Astrocyte (in vitro differentiated cells and primary cell): ENCODE measurements around the gene KDSR. TPM values are rescaled to one million over a fixed set of nuclear protein-coding genes. Genes with fewer than 3 reads are reported as not detected.

Source experiments
- DNase-seq: peaks from one replicate; pipeline ENCODE4 v3.0.0-alpha.2; 2010; ENCODE audit warnings: low read depth
- FAIRE-seq: peaks from 2 replicates; lab custom pipeline; 2011; peaks lifted over from hg19 to GRCh38; lab: Jason Lieb, UNC
- H2AFZ ChIP-seq: 2 replicates; pipeline ENCODE4 v1.6.0; 2012; ENCODE audit warnings: low read depth, low read length, inconsistent platforms
- H3K27ac ChIP-seq: 2 replicates; pipeline ENCODE4 v1.5.1; 2011; ENCODE audit warnings: low read depth, low read length, inconsistent platforms
- H3K27me3 ChIP-seq: 2 replicates; pipeline ENCODE4 v1.6.0; 2011; ENCODE audit warnings: low read length, inconsistent platforms; ENCODE audit not compliant: insufficient read depth
- H3K36me3 ChIP-seq: 2 replicates; pipeline ENCODE4 v1.5.1; 2011; ENCODE audit warnings: low read length, inconsistent platforms; ENCODE audit not compliant: insufficient read depth
- H3K4me1 ChIP-seq: 2 replicates; pipeline ENCODE4 v1.5.1; 2011; ENCODE audit warnings: low read length, inconsistent platforms; ENCODE audit not compliant: insufficient read depth
- H3K4me2 ChIP-seq: 2 replicates; pipeline ENCODE4 v1.6.0; 2012; ENCODE audit warnings: low read length, inconsistent platforms
- H3K4me3 ChIP-seq: 2 replicates; pipeline ENCODE4 v1.5.1; 2011; ENCODE audit warnings: low read depth, mild to moderate bottlenecking, low read length, inconsistent platforms; ENCODE audit not compliant: insufficient read depth
- H3K79me2 ChIP-seq: 2 replicates; pipeline ENCODE4 v1.6.0; 2012; ENCODE audit warnings: mild to moderate bottlenecking, low read length, inconsistent platforms; ENCODE audit not compliant: insufficient read depth
- H3K9ac ChIP-seq: 2 replicates; pipeline ENCODE4 v1.6.0; 2012; ENCODE audit warnings: mild to moderate bottlenecking, low read length, inconsistent platforms
- H3K9me3 ChIP-seq: 2 replicates; pipeline ENCODE4 v1.5.1; 2012; ENCODE audit warnings: low read depth, mild to moderate bottlenecking, low read length, inconsistent platforms; ENCODE audit not compliant: insufficient read depth
- H4K20me1 ChIP-seq: 2 replicates; pipeline ENCODE4 v1.6.0; 2012; ENCODE audit warnings: low read length, inconsistent platforms; ENCODE audit not compliant: insufficient read depth
- H3K27ac Mint-ChIP-seq: one replicate; pipeline ENCODE4 v1.8.0; 2021; ENCODE audit warnings: mild to moderate bottlenecking, mixed read lengths; ENCODE audit not compliant: unreplicated experiment
- H3K27me3 Mint-ChIP-seq: one replicate; pipeline ENCODE4 v1.8.0; 2021; ENCODE audit warnings: low read depth, mixed read lengths; ENCODE audit not compliant: unreplicated experiment
- H3K36me3 Mint-ChIP-seq: one replicate; pipeline ENCODE4 v1.8.0; 2021; ENCODE audit warnings: low read depth, mixed read lengths; ENCODE audit not compliant: unreplicated experiment
- H3K4me1 Mint-ChIP-seq: one replicate; pipeline ENCODE4 v1.8.0; 2021; ENCODE audit warnings: low read depth, mixed read lengths; ENCODE audit not compliant: unreplicated experiment
- H3K4me3 Mint-ChIP-seq: one replicate; pipeline ENCODE4 v1.8.0; 2021; ENCODE audit warnings: mild to moderate bottlenecking, moderate library complexity, mixed read lengths; ENCODE audit not compliant: unreplicated experiment
- H3K9me3 Mint-ChIP-seq: one replicate; pipeline ENCODE4 v1.8.0; 2021; ENCODE audit warnings: mild to moderate bottlenecking, mixed read lengths; ENCODE audit not compliant: unreplicated experiment
- CTCF ChIP-seq: IDR thresholded peaks from 2 replicates; pipeline ENCODE4 v1.5.1; 2011; ENCODE audit warnings: low read depth, mild to moderate bottlenecking, inconsistent platforms, low read length, moderate library complexity; ENCODE audit not compliant: insufficient read depth
- EZH2 ChIP-seq: IDR thresholded peaks from 2 replicates; pipeline ENCODE4 v1.6.1; 2012; ENCODE audit warnings: mild to moderate bottlenecking, low read length, inconsistent platforms; ENCODE audit not compliant: insufficient read depth
- total RNA-seq: library from RNA; stranded (reverse); gene quantifications from 2 replicates; pipeline ENCODE4 v1.2.1, GENCODE V29; 2021

Gene KDSR
- total RNA-seq, 1 donor from 2014 or later, result 43.7 TPM

- H3K79me2 ChIP-seq, result no peaks in the 10 kb centered on the region
- Mint-ChIP-seq H3K4me3 (peak overlapping the region; percentile 89), H3K36me3 (peaks cover 3% of the 10 kb centered on the region), H3K4me1 (peaks cover 14% of the 10 kb centered on the region), H3K9me3 (no peaks in the 10 kb centered on the region), H3K27me3 (peaks cover 21% of the 10 kb centered on the region), H3K27ac (no peak overlapping the region)
- peaks cover 16% of the 10 kb centered on the region for H3K4me1 ChIP-seq
- TF ChIP-seq EZH2, result peak; percentile 68
- peak; percentile 28 for TF ChIP-seq CTCF
- H2AFZ ChIP-seq, result peak overlapping the region; percentile 31
- no peaks in the 10 kb centered on the region for H4K20me1 ChIP-seq
- no peak overlapping the region for H3K27ac ChIP-seq
- DNase-seq (no peak), FAIRE-seq (no peak)
- H3K27me3 ChIP-seq, result peaks cover 10% of the 10 kb centered on the region
- peak overlapping the region; percentile 95 for H3K4me2 ChIP-seq
- H3K9me3 ChIP-seq, result no peaks in the 10 kb centered on the region
- no peaks in the 10 kb centered on the region for H3K36me3 ChIP-seq
- peak overlapping the region; percentile 71 for H3K9ac ChIP-seq
- H3K4me3 ChIP-seq, result peak overlapping the region; percentile 75
These were observed 48.8 kb downstream of the KDSR start for GRCh38 chr18:63317982-63318888.

DNA sequence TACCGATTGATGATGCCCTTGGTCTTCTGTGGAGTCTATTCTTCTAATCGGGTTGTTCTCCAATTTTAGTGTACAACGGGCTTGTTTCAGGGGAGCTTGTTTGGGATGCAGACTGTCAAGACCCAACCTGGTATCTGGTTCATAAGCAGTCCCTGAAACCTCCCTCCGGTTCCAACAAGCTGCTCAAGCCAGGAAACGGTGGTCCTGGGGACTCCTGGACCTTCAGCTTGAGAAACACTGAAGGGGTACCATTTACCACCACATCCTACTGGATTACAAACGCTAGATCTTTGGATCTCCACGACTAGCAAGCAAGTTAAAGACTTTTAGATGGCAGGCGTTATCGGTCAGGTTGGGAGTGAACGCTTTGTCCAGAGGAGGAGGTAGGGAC is 49.5 kb downstream of the KDSR start:
- H3K36me3 Mint-ChIP-seq, result peaks cover 3% of the 10 kb centered on the region
- H3K27me3 ChIP-seq, result peaks cover 10% of the 10 kb centered on the region
- H3K4me2 ChIP-seq, result peak overlapping the region; percentile 95
- DNase-seq (no peak), FAIRE-seq (no peak)
- H3K36me3 ChIP-seq, result no peaks in the 10 kb centered on the region
- peak overlapping the region; percentile 71 for H3K9ac ChIP-seq
- no peak overlapping the region for H3K27ac Mint-ChIP-seq
- H3K27ac ChIP-seq, result no peak overlapping the region
- no peak overlapping the region for H3K4me3 Mint-ChIP-seq
- H3K79me2 ChIP-seq, result no peaks in the 10 kb centered on the region
- no peaks in the 10 kb centered on the region for H3K9me3 Mint-ChIP-seq
- TF ChIP-seq EZH2 (no peak), CTCF (no peak)
- no peaks in the 10 kb centered on the region for H4K20me1 ChIP-seq
- peaks cover 16% of the 10 kb centered on the region for H3K4me1 ChIP-seq
- H3K4me3 ChIP-seq, result peak overlapping the region; percentile 75
- peaks cover 11% of the 10 kb centered on the region for H3K4me1 Mint-ChIP-seq
- no peak overlapping the region for H2AFZ ChIP-seq
- peaks cover 21% of the 10 kb centered on the region for H3K27me3 Mint-ChIP-seq
- no peaks in the 10 kb centered on the region for H3K9me3 ChIP-seq
